Testis (tissue), 2 donors: ENCODE results near the gene RBM28.

Source experiments
- POLR2A ChIP-seq: fragments of 450-650 bp; IDR thresholded peaks from one replicate; pipeline ENCODE4 v1.6.1; 2017; ENCODE audit warnings: antibody characterized with exemption, mild to moderate bottlenecking, moderate library complexity
- TF ChIP-seq, protein P1 (sequence below), 3 experiments: fragments of 450-650 bp in 2 of 3; fragments of 200-600 bp in 1 of 3; sonication (generic) in 1 of 3; IDR thresholded peaks; one replicate each; pipeline ENCODE4 v1.5.1; 2016 to 2019; ENCODE audit warnings: antibody characterized with exemption in 3 of 3, mild to moderate bottlenecking in 2 of 3, moderate library complexity in 1 of 3

- no peak for TF ChIP-seq POLR2A
- TF ChIP-seq, protein P1, sequence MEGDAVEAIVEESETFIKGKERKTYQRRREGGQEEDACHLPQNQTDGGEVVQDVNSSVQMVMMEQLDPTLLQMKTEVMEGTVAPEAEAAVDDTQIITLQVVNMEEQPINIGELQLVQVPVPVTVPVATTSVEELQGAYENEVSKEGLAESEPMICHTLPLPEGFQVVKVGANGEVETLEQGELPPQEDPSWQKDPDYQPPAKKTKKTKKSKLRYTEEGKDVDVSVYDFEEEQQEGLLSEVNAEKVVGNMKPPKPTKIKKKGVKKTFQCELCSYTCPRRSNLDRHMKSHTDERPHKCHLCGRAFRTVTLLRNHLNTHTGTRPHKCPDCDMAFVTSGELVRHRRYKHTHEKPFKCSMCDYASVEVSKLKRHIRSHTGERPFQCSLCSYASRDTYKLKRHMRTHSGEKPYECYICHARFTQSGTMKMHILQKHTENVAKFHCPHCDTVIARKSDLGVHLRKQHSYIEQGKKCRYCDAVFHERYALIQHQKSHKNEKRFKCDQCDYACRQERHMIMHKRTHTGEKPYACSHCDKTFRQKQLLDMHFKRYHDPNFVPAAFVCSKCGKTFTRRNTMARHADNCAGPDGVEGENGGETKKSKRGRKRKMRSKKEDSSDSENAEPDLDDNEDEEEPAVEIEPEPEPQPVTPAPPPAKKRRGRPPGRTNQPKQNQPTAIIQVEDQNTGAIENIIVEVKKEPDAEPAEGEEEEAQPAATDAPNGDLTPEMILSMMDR (IDR thresholded peaks at IDR 0.05): no peak
Observed at GRCh38 chr7:128324368-128324680, 19.4 kb downstream of the RBM28 start.
